ENCODE results near the gene MRPS6. TPM values are rescaled to one million over a fixed set of nuclear protein-coding genes. Genes with fewer than 3 reads are reported as not detected.
A peak's percentile ranks its signal among the peaks of the same experiment; 100 is the strongest.

The MRPS6 gene
- total RNA-seq, 1 experiment from 2014 or later = 56.8 TPM

GRCh38 chr21:34182436-34182835 is 109.1 kb downstream of the MRPS6 start:
- no peaks in the 10 kb centered on the region for H4K20me1 ChIP-seq (ENCODE audit: insufficient read depth, low read depth, low read length)
- no peaks in the 10 kb centered on the region; the same call in 1 of the 2 replicates for H3K36me3 ChIP-seq (ENCODE audit: insufficient read depth, low read length)
- H3K4me3 ChIP-seq (ENCODE audit: low read length) = no peak overlapping the region
- no peaks in the 10 kb centered on the region for H3K9me3 ChIP-seq (ENCODE audit: low read length)
- no peak overlapping the region for H3K9ac ChIP-seq (ENCODE audit: low read length)
- DNase-seq = no peak
- no peaks in the 10 kb centered on the region for H3K9me2 ChIP-seq (replicated peaks; ENCODE audit: insufficient read depth, low read length)
- no peak overlapping the region for H3K27ac ChIP-seq (ENCODE audit: low read length)
- H3K4me2 ChIP-seq (ENCODE audit: low read depth, low read length, poor library complexity, severe bottlenecking) = no peak overlapping the region
- no peaks in the 10 kb centered on the region for H3K4me1 ChIP-seq (ENCODE audit: low read length)
- H3K27me3 ChIP-seq (ENCODE audit: low read length) = no peaks in the 10 kb centered on the region
- no peaks in the 10 kb centered on the region for H3K79me2 ChIP-seq (ENCODE audit: low read length)
- no peak overlapping the region for H2AFZ ChIP-seq (ENCODE audit: low read length)

GRCh38 chr21:34183331-34183928 is 110.1 kb downstream of the MRPS6 start:
- Histone ChIP-seq H2AFZ (ENCODE audit: low read length) (no peak overlapping the region), H3K27me3 (ENCODE audit: low read length) (no peaks in the 10 kb centered on the region), H3K27ac (ENCODE audit: low read length) (no peak overlapping the region), H3K36me3 (ENCODE audit: insufficient read depth, low read length) (no peaks in the 10 kb centered on the region; the same call in 1 of the 2 replicates), H3K9me3 (ENCODE audit: low read length) (no peaks in the 10 kb centered on the region), H3K79me2 (ENCODE audit: low read length) (no peaks in the 10 kb centered on the region), H3K4me1 (ENCODE audit: low read length) (no peaks in the 10 kb centered on the region), H3K4me2 (ENCODE audit: low read depth, low read length, poor library complexity, severe bottlenecking) (no peak overlapping the region), H3K9ac (ENCODE audit: low read length) (no peak overlapping the region), H4K20me1 (ENCODE audit: insufficient read depth, low read depth, low read length) (no peaks in the 10 kb centered on the region), H3K9me2 (replicated peaks; ENCODE audit: insufficient read depth, low read length) (no peaks in the 10 kb centered on the region), H3K4me3 (ENCODE audit: low read length) (no peak overlapping the region)
- no peak for DNase-seq

- Histone ChIP-seq H2AFZ (ENCODE audit: low read length) (no peak overlapping the region), H3K4me1 (ENCODE audit: low read length) (peaks cover 4% of the 10 kb centered on the region), H3K27me3 (ENCODE audit: low read length) (no peaks in the 10 kb centered on the region), H3K4me2 (ENCODE audit: low read depth, low read length, poor library complexity, severe bottlenecking) (no peak overlapping the region), H3K9me3 (ENCODE audit: low read length) (no peaks in the 10 kb centered on the region), H3K27ac (ENCODE audit: low read length) (no peak overlapping the region), H3K4me3 (ENCODE audit: low read length) (no peak overlapping the region), H3K9me2 (replicated peaks; ENCODE audit: insufficient read depth, low read length) (no peaks in the 10 kb centered on the region), H3K9ac (ENCODE audit: low read length) (no peak overlapping the region), H4K20me1 (ENCODE audit: insufficient read depth, low read depth, low read length) (no peaks in the 10 kb centered on the region), H3K79me2 (ENCODE audit: low read length) (no peaks in the 10 kb centered on the region), H3K36me3 (ENCODE audit: insufficient read depth, low read length) (no peaks in the 10 kb centered on the region; the same call in 1 of the 2 replicates)
- no peak for DNase-seq
Measured at GRCh38 chr21:34184232-34184631, 110.9 kb downstream of the MRPS6 start.

GRCh38 chr21:34185026-34185750 is 111.8 kb downstream of the MRPS6 start:
- Histone ChIP-seq H2AFZ (ENCODE audit: low read length) (no peak overlapping the region), H3K79me2 (ENCODE audit: low read length) (no peaks in the 10 kb centered on the region), H3K9ac (ENCODE audit: low read length) (no peak overlapping the region), H3K27me3 (ENCODE audit: low read length) (no peaks in the 10 kb centered on the region), H3K36me3 (ENCODE audit: insufficient read depth, low read length) (no peaks in the 10 kb centered on the region; the same call in 1 of the 2 replicates), H3K27ac (ENCODE audit: low read length) (no peak overlapping the region), H3K4me2 (ENCODE audit: low read depth, low read length, poor library complexity, severe bottlenecking) (no peak overlapping the region), H4K20me1 (ENCODE audit: insufficient read depth, low read depth, low read length) (no peaks in the 10 kb centered on the region), H3K4me3 (ENCODE audit: low read length) (no peak overlapping the region), H3K9me2 (replicated peaks; ENCODE audit: insufficient read depth, low read length) (no peaks in the 10 kb centered on the region), H3K9me3 (ENCODE audit: low read length) (no peaks in the 10 kb centered on the region), H3K4me1 (ENCODE audit: low read length) (peaks cover 9% of the 10 kb centered on the region)
- no peak for DNase-seq

- no peak overlapping the region for H3K9ac ChIP-seq (ENCODE audit: low read length)
- no peak overlapping the region for H3K27ac ChIP-seq (ENCODE audit: low read length)
- H3K4me2 ChIP-seq (ENCODE audit: low read depth, low read length, poor library complexity, severe bottlenecking) = no peak overlapping the region
- no peaks in the 10 kb centered on the region for H3K79me2 ChIP-seq (ENCODE audit: low read length)
- H3K9me3 ChIP-seq (ENCODE audit: low read length) = no peaks in the 10 kb centered on the region
- no peaks in the 10 kb centered on the region for H4K20me1 ChIP-seq (ENCODE audit: insufficient read depth, low read depth, low read length)
- peaks cover 9% of the 10 kb centered on the region for H3K4me1 ChIP-seq (ENCODE audit: low read length)
- no peak for DNase-seq
- H3K4me3 ChIP-seq (ENCODE audit: low read length) = no peak overlapping the region
- no peaks in the 10 kb centered on the region; the same call in 1 of the 2 replicates for H3K36me3 ChIP-seq (ENCODE audit: insufficient read depth, low read length)
- H2AFZ ChIP-seq (ENCODE audit: low read length) = no peak overlapping the region
- no peaks in the 10 kb centered on the region for H3K27me3 ChIP-seq (ENCODE audit: low read length)
- H3K9me2 ChIP-seq (replicated peaks; ENCODE audit: insufficient read depth, low read length) = no peaks in the 10 kb centered on the region
Measured at GRCh38 chr21:34186109-34186719, 112.8 kb downstream of the MRPS6 start.

GRCh38 chr21:34187935-34188334 is 114.6 kb downstream of the MRPS6 start:
- H3K9ac ChIP-seq (ENCODE audit: low read length) = no peak overlapping the region
- H3K4me3 ChIP-seq (ENCODE audit: low read length) = no peak overlapping the region
- DNase-seq = no peak
- H3K36me3 ChIP-seq (ENCODE audit: insufficient read depth, low read length) = no peaks in the 10 kb centered on the region; the same call in 1 of the 2 replicates
- H3K79me2 ChIP-seq (ENCODE audit: low read length) = no peaks in the 10 kb centered on the region
- H3K27me3 ChIP-seq (ENCODE audit: low read length) = no peaks in the 10 kb centered on the region
- no peak overlapping the region for H3K27ac ChIP-seq (ENCODE audit: low read length)
- no peaks in the 10 kb centered on the region for H4K20me1 ChIP-seq (ENCODE audit: insufficient read depth, low read depth, low read length)
- H3K4me2 ChIP-seq (ENCODE audit: low read depth, low read length, poor library complexity, severe bottlenecking) = no peak overlapping the region
- H3K4me1 ChIP-seq (ENCODE audit: low read length) = peaks cover 9% of the 10 kb centered on the region
- H2AFZ ChIP-seq (ENCODE audit: low read length) = no peak overlapping the region
- H3K9me3 ChIP-seq (ENCODE audit: low read length) = no peaks in the 10 kb centered on the region
- H3K9me2 ChIP-seq (replicated peaks; ENCODE audit: insufficient read depth, low read length) = no peaks in the 10 kb centered on the region

- Histone ChIP-seq H3K9me3 (ENCODE audit: low read length) (no peaks in the 10 kb centered on the region), H3K4me3 (ENCODE audit: low read length) (no peak overlapping the region), H3K79me2 (ENCODE audit: low read length) (no peaks in the 10 kb centered on the region), H3K27ac (ENCODE audit: low read length) (no peak overlapping the region), H4K20me1 (ENCODE audit: insufficient read depth, low read depth, low read length) (no peaks in the 10 kb centered on the region), H3K9me2 (replicated peaks; ENCODE audit: insufficient read depth, low read length) (no peaks in the 10 kb centered on the region), H3K4me1 (ENCODE audit: low read length) (peaks cover 9% of the 10 kb centered on the region), H3K9ac (ENCODE audit: low read length) (no peak overlapping the region), H3K4me2 (ENCODE audit: low read depth, low read length, poor library complexity, severe bottlenecking) (no peak overlapping the region), H2AFZ (ENCODE audit: low read length) (no peak overlapping the region), H3K27me3 (ENCODE audit: low read length) (no peaks in the 10 kb centered on the region), H3K36me3 (ENCODE audit: insufficient read depth, low read length) (no peaks in the 10 kb centered on the region; the same call in 1 of the 2 replicates)
- peak; percentile 48 for DNase-seq
Measured at GRCh38 chr21:34189506-34189905, 116.1 kb downstream of the MRPS6 start.

- Histone ChIP-seq H3K9ac (ENCODE audit: low read length) (no peak overlapping the region), H3K4me3 (ENCODE audit: low read length) (no peak overlapping the region)
Measured at GRCh38 chr21:34190576-34191321, 117.4 kb downstream of the MRPS6 start.

More at GRCh38 chr21:34190576-34191321, 117.4 kb downstream of the MRPS6 start:
- Histone ChIP-seq H3K4me2 (ENCODE audit: low read depth, low read length, poor library complexity, severe bottlenecking) (no peak overlapping the region), H3K79me2 (ENCODE audit: low read length) (no peaks in the 10 kb centered on the region), H3K27ac (ENCODE audit: low read length) (no peak overlapping the region), H3K36me3 (ENCODE audit: insufficient read depth, low read length) (no peaks in the 10 kb centered on the region; the same call in 1 of the 2 replicates), H3K9me3 (ENCODE audit: low read length) (no peaks in the 10 kb centered on the region), H3K4me1 (ENCODE audit: low read length) (peaks cover 9% of the 10 kb centered on the region), H2AFZ (ENCODE audit: low read length) (no peak overlapping the region), H3K27me3 (ENCODE audit: low read length) (no peaks in the 10 kb centered on the region), H4K20me1 (ENCODE audit: insufficient read depth, low read depth, low read length) (no peaks in the 10 kb centered on the region), H3K9me2 (replicated peaks; ENCODE audit: insufficient read depth, low read length) (no peaks in the 10 kb centered on the region)
- no peak for DNase-seq

Measured in Karpas-422 (cell line).